ENCODE measurements around the gene ENAH.
"Not testable (repeated sequence)": the region's sequence is repeated elsewhere in the genome, so short reads cannot be mapped to it uniquely, and the experiment has no call there.

ENAH gene

DNA sequence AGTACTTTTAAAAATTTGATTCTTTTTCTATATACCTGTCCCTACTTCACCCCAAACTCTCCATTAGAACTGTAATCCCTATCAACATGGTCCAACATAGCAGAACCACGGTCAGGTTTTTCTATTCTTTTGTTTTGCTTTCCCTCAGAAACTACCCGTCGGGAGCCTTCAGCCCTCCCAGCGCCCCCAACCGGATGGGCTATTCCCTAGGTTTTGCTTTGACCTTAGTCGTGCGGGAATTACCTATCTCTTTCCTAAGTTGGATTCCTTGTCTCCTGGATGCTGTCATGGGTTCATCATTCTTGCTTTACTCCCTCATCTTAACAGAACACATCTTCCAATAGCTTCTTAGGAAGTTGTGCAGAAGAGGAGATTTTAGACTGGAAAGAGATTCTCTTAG lies 127.5 kb downstream of the ENAH start:
- DNase-seq (ENCODE audit: low spot score), result no peak

DNA sequence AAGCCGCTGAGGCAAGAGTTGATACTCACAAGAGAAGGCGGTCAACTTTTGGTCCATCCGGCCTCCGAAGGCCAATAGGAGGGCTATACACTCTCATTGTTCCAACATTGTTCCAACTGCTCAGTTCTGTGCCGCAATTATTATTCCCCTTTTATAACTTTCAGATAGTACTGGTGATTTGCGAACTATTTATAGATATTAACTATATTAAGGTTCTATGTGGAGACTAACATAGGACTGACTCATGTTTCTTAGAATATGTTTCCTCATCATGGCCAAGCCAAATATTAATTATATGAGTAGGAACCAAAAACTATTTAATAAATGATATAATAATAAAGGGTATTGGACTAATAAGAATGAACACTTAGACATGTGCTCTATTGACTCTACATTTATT lies 128.4 kb downstream of the ENAH start:
- DNase-seq (ENCODE audit: low spot score), result no peak

DNA sequence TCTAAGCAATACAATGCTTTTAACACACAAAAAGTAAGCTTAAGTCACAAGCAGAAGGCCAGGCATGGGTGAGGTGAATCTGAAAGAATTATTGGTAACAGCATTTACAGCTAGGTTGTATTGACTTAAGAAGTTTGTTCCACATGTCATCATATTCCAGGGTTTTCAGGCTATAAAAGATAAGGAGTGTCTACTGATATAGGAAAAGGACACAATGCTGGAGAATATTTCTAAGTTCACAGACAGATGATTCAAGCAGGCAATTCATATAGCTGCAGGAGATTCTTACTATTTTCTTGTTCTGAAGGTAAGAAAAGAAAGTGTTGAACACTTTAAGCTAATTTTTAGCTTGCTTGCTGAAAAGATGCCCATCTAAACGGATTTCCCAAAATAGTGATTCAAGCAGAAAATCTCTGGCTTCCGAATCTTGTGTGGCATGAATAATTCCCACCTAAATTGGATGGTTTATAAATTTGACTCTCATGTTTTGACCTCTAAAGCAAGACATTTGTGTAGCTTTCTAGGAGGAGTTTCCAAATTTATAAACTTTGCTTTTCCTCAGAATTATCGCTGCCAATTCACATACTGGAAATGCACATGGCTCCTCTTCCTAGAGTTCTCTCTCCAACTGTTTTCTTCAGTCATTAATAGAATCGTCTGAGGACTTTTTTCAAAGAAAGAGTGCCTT lies 129.5 kb downstream of the ENAH start:
- DNase-seq (ENCODE audit: low spot score), result no peak

DNA sequence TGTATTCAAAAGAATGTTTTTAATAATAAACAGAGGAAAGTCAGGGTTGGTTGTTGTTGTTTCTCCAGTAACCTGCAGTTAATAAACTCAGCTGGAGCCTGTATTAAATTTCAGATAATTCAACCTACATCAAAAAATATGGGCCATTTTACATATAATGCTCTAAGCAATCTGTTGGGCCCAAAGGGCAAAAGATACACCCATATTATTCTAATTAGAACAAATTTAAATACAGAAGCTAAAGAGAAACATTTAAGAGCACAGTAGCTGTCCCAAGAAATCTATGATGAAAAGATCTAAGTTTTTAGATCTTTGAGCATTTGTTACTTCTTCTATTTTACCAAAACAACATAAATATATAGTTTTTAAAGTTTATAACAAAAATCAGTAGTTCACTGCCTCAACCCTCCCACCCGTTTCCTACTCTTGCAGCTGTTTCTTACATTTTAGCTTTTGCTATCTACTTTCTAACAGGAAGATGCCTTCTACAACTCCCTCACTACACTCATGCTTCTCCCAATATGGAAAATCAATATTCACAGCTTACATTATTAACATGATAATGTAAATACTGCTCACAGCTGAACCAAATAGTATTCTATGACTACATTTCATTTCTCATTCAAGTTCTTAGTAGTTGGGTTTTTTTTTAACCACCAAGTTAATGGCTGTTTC lies 130.2 kb downstream of the ENAH start:
- no peak for DNase-seq (ENCODE audit: low spot score)

DNA sequence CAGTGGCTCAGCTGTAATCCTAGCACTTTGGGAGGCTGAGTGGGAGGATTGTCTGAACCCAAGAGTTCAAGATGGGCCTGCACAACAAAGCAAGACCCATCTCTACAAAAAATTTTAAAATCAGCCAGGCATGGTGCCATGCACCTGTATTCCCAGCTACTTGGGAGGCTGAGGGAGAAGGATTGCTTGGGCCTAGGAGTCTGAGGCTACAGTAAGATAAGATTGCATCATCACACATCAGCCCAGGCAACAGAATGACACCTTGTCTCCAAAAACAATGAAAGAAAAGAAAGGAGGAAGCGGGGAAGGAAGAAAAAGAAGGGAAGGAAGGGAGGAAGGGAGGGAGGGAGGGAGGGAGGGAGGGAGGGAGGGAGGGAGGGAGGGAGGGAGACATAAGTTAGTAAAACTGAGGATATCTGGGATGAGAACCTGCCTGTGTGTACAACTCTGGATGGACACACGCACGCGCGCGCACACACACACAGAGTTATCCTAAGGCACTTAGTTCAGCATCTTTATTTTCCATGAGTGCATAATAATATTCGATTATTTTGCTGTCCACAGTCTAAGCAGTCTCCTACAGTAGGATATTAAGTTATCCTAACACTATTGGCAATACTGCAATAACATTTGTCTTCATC lies 132.2 kb downstream of the ENAH start:
- DNase-seq (ENCODE audit: low spot score), result no peak

DNA sequence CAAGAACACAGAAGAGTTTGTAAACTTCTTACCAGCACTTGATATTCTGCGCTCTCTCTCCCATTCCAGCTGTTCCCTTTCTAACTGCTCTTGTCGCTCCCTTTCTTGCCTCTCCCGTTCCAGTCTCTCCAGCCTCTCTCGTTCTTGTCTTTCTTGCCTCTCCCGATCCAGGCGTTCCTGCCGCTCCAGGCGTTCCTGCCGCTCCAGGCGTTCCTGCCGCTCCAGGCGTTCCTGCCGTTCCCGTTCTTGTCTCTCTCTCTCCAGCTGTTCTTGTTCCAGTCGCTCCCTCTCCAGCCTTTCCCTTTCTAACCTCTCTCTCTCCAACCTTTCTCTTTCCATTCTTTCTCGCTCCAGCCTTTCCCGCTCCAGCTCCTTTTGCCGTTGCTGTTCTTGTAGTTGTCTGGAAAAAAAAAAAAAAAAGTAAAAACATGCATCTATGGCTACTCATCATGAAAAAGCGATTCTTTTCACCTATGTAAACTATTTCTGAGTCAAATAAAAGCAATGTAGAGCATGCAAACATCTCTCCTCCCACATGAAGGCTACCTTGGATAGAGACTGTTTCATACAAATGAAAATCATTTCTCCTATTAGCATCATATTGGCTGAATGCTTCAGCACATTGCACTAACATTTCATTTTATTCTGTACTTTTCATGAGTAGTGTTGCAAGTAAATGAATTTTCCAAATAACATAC lies 133.6 kb downstream of the ENAH start:
- no peak for DNase-seq (ENCODE audit: low spot score)

DNA sequence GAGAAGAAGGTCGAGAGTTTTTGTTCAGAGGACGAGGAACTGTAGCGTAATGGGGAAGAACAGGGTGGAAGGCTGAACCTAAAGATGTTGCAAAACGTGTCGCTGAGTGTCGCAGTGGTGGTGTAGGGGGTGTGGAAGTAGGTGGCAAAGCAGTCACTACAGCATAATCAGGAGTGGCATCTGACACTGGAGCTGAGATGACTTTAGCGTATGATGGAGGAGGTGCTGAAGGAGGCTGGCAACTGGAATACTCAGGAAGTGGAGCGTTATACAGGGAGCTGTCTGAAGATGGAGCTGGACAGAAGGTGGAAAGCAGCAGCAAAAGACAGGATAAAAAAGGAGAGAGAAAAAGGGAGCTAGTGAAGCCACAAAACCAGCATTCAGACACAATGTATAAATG lies 135.2 kb downstream of the ENAH start:
- DNase-seq (ENCODE audit: low spot score), result peak; percentile 8

DNA sequence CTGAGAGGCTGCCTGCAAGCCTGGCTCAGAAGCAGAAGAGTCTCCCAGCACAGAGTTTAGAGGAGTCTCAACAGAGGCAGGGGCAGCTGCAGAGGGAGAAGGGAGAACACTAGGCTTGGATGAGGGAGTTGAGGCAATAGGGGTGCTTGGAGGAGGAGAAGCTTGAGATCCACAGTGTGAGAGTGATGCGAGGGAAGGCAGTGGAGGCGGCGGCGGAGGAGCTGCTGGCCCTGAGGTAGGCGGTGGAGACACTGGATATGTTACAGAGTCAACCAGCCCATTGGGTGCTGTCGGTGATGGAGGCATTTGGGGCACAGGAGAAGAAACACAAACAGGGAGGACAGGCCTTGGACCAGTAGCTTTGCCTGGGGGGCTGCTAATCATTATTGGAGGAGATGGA lies 135.7 kb downstream of the ENAH start:
- DNase-seq (ENCODE audit: low spot score), result peak; percentile 6

DNA sequence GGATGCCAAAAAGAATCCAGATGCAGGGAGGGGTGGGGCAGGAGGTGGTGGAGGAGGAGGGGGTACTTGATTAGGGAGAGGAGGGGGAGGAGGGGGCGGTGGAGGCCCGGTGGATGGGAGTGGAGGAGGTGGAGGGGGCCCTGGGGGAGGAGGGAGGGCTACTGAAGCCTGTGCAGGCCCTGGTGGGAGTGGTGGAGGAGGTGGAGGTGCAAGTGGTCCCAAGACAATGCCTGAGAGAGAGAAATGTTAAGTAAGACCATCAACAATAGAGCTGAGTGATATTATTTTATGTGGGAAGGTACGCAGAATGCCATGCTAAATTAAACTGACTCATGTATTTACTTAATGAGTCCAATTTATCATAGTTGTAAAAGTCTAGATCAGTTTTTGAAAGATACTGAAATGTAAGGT lies 138.2 kb downstream of the ENAH start:
- DNase-seq (ENCODE audit: low spot score), result no peak

DNA sequence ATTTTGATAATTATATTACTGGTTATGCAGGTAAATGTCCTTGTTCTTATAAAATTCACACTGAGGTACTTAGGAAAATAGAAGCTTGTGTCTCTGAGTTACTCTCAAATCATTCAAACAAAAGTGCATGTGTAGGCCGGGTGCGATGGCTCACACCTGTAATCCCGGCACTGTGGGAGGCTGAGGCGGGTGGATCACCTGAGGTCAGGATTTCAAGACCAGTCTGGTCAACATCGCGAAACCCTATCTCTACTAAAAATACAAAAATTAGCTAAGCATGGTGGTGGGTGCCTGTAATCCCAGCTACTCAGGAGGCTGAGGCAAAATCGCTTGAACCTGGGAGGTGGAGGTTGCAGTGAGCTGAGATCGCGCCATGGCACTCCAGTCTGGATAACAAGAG lies 139.3 kb downstream of the ENAH start:
- not testable (repeated sequence) for DNase-seq (ENCODE audit: low spot score)

DNA sequence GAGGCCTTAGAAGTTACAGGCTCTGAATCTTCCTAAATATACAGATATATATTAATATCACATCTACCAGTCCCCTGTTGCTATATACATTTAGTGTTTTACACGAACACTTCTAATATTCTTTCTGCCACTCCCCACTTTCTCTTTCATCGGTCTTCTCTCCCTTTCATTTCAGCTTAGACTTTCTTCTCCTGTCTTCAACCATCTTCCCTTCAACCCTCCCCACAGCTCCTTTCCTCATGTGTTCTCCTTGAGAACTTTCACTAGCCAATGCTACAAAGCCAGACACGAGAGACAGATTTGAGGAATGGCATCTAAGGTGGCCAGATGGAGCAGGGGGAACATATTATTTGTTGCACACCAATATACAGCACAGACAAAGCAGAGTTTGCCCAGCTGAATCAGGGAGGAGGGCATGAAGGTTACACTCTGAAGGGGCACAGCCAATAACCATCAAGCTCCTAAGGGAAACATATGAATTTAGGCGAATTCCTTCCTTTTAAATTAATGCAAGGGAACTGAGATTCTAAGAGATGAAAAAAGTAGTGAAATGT lies 141.0 kb downstream of the ENAH start:
- no peak for DNase-seq (ENCODE audit: low spot score)

DNA sequence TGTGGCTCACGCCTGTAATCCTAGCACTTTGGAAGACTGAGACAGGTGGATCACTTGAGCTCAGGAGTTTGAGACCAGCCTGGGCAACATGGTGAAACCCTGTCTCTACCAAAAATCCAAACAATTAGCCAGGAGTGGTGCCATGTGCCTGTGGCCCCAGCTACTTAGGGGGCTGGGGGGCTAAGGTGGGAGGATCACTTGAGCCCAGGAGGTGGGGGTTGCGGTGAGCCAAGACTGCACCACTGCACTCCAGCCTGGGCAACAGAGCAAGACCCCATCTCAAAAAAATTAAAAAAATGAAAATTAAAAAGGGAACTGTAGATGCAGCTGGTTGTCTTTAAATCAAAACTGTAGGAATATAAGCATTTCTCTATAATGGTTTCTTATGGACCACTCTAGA lies 142.2 kb downstream of the ENAH start:
- not testable (repeated sequence) for DNase-seq (ENCODE audit: low spot score)

DNA sequence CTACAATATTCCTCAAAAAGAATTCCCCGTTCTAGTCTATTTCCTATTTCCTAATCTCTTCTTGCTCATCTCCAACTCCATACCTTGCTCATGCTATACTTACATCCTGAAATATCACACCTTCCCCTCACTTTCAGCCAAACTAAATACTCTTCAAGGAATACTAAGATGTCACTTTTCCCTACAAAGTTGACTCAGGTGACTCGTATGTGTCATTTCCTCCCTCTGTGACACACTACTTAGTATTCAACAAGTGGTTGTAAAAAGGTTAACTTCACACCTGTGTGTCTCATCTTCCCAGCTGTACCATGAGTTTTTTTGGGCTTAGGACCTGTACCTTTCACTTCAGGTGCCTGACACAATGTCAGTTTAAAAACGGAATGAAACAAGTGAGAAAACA lies 143.2 kb downstream of the ENAH start:
- no peak for DNase-seq (ENCODE audit: low spot score)

DNA sequence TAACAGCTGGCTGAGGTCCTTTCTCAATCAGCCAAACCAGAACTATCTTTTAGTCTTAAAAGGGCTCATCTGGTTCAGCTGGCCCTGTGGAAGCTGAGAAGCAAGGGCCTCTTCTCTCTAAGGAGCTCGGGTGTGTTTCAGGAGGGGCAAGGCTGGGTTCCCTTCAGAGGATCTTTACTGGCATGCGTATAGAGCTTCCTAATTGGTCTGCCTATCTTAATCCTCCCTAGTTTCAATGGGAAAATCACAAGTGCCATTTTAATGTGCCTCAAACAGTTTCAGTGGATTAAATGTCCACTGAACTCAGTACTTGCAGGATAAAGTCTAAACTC lies 143.6 kb downstream of the ENAH start:
- no peak for DNase-seq (ENCODE audit: low spot score)

DNA sequence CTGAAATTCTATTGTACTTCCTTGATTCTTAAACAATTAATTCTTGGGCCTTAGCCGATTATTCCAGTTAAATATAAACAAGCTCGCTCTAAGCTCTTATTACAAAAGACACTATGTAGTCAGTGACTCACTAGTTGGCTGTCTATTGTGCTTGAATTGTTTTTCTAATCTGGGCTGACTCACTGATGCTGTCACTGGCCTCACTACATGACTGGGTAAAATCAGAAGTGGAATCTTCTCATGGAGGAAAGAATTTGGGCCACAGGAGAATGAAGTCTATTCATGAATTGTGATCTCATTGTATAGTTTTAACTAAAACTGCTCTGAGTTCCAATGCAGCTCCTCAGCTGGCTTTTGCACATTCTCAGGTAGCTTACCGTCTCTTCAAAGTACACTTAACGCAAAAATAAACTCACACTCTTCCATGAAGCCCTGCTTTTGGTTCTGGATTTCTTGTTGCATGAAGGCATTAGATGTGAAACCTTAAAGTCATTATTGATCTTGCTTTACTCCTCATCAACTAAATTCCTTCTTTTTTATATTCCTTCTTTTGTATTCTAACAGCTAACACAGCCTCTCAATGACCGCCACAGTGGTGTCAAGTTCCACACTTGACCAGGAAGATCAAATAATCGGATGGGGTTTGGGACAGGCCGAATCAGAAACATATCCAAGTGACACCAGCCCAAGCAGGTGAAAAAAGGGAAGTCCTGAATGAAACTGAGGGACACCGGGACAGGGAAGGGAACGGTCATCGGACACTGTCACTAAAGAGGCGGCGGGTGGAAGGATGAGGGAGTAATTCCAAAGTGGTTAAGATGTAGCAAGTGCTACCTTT lies 144.2 kb downstream of the ENAH start:
- DNase-seq (ENCODE audit: low spot score), result peak; percentile 88

DNA sequence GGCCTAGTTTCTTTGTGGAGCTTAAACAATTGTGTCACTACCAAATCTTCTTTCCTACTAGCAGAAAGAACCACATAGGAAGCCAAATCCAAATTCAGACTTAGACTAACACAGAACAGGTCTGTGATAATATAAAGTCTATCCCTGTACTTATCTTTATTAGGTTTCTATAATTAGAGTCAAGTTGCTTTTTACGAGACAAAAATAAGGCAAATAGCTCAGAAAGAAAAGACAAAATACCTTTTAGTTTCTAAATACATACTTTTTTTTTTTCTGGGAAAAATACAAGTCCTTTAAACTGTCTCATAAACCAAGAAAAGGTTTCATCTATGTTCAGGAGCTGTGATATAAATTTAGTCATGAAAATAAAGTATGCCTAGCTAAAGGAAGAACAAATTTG lies 146.2 kb downstream of the ENAH start:
- DNase-seq (ENCODE audit: low spot score), result no peak

DNA sequence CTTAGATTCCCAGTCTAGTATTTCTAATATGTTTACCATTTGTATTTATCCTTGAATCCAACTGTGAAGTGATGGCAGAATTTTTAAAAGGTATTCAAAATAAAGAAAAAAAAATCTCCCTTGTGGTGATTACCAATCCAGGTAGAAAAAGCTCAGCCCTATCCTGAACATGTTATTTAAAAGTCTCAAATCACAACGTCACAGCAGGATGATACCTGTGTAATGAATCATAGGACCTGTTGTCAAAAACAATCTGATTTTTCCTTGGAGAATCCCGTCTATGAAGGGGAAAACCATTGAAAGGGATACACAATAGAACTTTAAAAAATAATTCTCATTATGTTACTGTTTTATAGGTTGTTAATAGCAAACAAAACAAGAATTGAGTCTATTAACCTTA lies 148.1 kb downstream of the ENAH start:
- no peak for DNase-seq (ENCODE audit: low spot score)

DNA sequence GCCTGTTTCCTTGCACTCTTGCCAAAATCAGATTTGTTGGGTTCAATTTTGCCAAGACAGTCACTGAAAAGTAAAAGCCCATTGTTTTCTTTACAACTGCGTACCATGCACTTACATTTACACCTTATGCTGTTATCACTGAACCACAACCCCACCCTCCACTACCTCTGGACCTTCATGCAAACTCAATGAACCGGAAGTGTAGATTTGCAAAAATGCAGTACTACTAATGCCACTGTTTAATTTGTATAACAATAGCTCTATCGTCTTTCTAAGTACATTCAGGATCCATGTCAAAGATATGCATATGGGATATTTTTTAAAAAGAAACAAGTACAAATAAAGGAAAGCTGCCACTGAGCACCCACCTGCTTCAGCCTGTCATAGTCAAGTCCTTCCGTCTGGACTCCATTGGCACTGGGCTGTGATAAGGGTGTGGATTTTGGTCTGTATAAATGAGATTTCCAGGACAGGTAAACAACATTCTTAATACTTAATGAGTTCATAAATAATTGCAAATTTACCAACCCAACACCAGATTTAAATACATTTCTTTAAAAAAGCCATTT lies 152.2 kb downstream of the ENAH start:
- no peak for DNase-seq (ENCODE audit: low spot score)

DNA sequence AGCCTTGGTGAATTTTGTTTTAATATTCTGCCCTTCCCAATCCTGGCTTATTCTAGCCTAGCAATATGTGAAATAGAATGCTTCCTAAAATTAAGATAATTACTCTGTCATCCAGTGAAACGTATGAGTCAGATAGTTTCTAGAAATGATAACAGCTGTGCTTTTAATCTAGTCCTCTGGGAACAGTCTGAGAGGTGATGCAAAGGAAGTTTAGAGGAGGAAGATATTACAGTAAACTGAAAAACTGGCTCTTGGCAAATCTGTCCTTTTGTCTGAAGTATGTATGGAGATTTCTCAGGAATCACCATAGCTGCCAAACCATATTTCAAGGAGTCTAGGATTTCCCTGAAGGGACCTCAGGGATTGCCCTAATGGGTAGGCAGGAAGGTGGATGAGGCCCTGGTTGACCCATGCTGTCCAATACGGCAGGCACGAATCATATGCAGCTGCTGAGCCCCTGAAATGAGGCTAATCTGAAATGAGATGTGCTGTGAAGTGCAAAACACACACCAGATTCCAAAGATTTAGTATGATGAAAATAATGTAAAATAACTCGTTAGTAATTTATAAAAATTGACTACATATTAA lies 154.3 kb downstream of the ENAH start:
- no peak for DNase-seq (ENCODE audit: low spot score)

DNA sequence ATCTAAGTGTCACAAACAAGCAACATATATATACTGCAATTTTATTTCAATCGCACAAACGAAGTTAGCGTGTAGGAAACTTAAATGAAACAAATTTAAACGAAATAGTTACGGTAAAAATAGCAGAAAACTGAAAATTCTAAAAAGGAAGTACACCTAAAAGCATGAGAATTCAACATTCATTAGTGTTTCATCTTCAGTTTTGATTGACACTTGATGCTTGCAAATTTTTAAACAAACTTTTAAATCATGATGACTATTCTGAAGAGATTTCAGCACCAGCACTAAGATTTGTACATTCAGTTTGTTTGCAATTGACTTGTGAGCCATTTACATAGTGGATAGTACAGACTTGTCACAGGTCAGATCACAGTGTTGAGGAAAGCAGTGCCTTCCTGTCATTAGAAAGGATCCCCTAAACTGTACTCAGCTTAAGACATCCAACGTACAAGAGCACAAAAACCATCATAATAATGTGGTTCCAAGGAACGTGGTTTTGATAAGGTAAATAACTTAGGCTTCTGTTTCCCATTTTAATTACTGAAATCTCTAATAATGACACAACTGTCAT lies 158.0 kb downstream of the ENAH start:
- DNase-seq (ENCODE audit: low spot score), result no peak
